Measurements from ENCODE around the gene COX7A1.
A peak's percentile ranks its signal among the peaks of the same experiment; 100 is the strongest.

The COX7A1 gene

DNA sequence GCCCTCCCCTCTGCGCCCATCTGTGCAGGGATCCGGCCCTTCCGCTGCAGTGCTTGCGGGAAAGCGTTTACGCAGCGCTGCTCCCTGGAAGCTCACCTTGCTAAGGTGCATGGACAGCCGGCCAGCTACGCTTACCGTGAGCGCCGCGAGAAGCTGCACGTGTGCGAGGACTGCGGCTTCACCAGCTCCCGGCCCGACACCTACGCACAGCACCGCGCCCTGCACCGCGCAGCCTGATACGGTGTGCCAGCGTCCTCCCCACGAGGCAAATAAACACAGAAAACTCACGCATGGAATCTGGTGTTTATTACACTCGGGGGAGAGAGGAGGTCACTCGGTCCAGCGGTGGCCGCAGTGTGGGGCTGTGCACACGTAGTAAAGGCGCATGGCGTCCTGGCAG, 38.8 kb downstream of the COX7A1 start:
- DNase-seq (ENCODE audit: low read depth, low spot score): no peak

DNA sequence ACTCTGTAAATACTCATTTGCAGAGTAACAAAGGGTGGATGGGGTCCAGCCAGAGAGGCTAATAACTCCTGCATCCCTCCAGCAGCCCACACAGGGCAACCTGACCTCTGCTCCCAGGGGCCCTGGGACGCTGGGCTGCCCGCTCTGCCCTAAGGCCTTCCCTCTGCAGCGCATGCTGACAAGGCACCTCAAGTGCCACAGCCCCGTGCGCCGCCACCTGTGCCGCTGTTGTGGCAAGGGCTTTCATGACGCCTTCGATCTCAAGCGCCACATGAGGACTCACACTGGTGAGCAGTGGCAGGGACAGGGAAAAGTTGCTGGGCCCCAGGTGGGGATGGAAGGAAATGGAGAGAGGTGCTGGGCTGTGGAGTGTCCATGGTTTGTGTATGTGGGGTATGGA, 39.6 kb downstream of the COX7A1 start:
- no peak for DNase-seq (ENCODE audit: low read depth, low spot score)

DNA sequence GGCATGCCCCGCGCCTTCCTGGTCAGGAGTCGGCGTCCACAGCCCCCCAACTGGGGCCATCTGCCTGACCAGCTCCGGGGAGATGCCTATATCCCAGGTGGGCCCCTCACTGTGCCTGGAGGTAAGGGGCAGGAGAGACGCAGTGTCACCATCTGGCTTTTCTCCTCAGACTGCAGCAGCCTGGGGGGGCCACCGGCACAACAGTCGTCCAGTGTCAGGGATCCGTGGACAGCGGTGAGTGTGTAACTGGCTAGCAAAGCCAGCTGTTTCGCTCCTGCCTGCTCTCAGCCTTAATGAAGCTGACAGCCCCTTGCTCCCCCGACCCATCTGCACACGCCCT, 41.1 kb downstream of the COX7A1 start:
- peak; percentile 47 for DNase-seq (ENCODE audit: low read depth, low spot score)

DNA sequence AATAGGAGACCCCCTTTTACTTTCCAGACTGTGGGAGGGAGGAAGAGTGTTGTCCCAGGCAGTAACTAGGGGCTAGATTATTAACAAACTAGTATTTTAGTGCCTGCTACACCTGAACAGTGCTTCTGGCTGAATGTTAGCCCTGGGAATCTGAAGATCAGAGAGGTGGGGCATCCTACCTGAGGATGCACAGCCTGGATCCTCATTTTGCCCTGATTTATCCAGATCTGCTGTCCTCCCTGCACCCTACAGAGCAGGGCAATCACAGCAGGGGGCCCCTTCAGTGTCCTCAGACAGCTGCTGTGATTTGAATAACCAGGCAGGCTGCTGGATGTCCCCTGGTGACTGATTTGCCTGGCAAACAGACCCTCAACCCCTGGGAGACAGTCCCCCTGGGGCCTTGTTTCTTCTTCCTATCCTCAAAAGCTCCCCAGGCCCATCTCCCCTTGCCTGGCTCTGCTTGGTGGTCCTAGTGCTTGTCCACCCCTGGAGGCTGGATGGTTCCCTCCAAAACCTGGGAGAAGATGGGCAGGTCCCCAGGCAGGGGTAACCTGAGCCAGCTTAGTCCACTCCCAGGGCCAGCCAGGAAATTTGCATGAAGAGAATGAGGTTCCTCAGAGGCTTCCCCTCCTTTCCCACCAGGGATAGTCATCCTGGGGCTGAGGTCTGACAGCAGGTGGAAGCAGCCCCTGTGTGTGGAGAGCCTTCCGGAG, 41.6 kb downstream of the COX7A1 start, which contains the start of gene OVOL3:
OVOL3 (plus strand) TSS at position 657 of the 713 bp plus-strand sequence. CDS start 60 bp downstream, outside the sequence.
- DNase-seq (ENCODE audit: low read depth, low spot score): peak; percentile 71

GRCh38 chr19:36108684-36109083, 43.6 kb downstream of the COX7A1 start:
- DNase-seq (ENCODE audit: low read depth, low spot score): no peak

DNA sequence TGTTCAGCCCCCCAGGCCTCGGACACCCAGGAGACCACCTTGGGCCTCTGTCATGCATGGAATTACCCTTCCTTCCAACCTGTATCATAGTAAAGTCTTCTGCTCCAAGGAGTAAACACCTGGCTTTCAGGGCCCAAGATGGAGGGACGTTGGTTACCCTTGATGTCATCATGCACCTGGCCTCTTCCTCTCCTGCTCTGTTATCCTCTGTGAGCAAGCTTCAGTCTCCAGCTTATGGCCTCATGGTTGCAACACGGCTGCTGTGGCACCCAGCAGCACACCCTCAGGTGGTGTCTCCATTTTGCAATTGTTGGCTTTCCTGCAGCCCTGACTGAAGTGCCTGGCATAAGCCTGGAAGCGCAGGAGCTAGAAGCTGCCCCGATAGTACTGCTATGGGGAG, 45.3 kb downstream of the COX7A1 start:
- no peak for DNase-seq (ENCODE audit: low read depth, low spot score)

- DNase-seq (ENCODE audit: low read depth, low spot score): no peak
Measured at GRCh38 chr19:36106441-36106840, 45.8 kb downstream of the COX7A1 start.

- DNase-seq (ENCODE audit: low read depth, low spot score): no peak
Measured at GRCh38 chr19:36103842-36104552, 48.2 kb downstream of the COX7A1 start.

DNA sequence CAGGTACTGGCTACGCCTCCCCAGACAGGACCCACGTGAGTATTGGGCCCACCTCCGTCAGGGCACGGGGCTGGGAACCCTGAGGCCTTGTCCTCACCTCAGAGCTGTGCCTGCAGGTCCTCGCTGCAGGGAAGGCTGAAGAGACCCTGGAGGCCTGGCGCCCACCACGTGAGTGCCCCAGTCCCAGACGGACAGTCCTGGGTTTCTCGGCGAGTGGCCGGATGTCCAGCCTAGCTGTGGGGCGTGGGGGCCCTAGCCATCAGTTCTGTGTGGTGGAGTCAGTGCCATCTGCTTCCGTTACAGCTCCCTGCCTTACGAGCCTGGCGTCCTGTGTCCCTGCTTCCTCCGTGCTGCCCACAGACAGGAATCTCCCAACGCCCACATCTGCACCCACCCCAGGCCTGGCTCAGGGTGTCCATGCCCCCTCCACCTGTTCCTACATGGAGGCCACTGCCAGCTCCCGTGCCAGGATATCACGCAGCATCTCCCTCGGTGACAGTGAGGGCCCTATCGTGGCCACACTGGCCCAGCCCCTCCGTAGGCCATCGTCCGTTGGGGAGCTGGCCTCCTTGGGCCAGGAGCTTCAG, 49.1 kb downstream of the COX7A1 start:
- DNase-seq (ENCODE audit: low read depth, low spot score): no peak

GRCh38 chr19:36101550-36102327, 50.5 kb downstream of the COX7A1 start:
- no peak for DNase-seq (ENCODE audit: low read depth, low spot score)
